Stimulated activated CD4-positive, alpha-beta T cell treated with anti-CD3 and anti-CD28 coated beads, TNF-alpha, amount 100 ng/mL, for 4 hours (primary cell): ENCODE results near the gene NLRX1.
"Not testable (repeated sequence)": the region's sequence is repeated elsewhere in the genome, so short reads cannot be mapped to it uniquely, and the experiment has no call there.

ENCODE experiments used
- DNase-seq, 3 experiments: peaks; one replicate each; pipeline ENCODE4 v3.0.0-alpha.2; 2020; ENCODE audit warnings: low read depth in 3 of 3

The NLRX1 gene

GRCh38 chr11:119185981-119186634, 17.6 kb downstream of the NLRX1 start:
- DNase-seq: no peak

GRCh38 chr11:119187123-119187892, 18.8 kb downstream of the NLRX1 start:
- no peak for DNase-seq

DNA sequence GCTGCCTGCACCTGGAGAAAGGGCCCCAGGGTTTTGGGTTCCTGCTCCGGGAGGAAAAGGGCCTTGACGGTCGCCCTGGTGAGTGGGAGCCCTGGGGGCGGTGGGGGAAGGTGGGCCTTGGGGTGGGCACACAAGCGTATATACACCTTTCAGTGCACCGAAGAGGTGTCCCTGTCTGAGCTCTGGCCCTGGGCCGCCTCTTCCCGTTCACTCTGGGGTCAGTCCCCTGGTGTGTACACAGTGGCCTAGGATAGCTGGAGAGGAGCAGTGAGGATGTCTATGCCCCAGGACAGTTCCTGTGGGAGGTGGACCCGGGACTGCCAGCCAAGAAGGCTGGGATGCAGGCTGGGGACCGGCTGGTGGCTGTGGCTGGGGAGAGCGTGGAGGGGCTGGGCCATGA, 19.5 kb downstream of the NLRX1 start:
- no peak for DNase-seq

GRCh38 chr11:119188887-119189286, 20.4 kb downstream of the NLRX1 start:
- no peak for DNase-seq

DNA sequence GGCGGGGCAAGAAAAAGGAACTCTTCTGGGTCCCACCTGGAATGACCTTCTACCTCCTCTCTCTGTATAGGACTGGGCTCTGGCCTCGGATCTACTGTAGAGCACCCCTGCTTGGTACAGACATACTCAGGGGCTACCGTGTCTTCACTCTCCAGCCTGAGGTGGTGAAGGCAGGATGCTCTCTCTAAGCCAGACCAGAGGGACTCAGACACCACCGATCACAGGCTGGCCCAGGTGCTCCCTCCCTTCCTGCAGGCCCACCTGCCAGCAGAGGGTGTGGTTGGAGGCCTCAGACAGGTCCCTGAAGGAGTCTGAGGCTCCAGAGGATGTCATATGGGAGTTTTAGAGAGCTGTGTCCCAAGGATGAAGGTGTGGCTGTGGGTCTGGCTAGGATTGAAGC, 20.9 kb downstream of the NLRX1 start:
- no peak for DNase-seq

GRCh38 chr11:119190531-119190930, 22.0 kb downstream of the NLRX1 start:
- no peak for DNase-seq

DNA sequence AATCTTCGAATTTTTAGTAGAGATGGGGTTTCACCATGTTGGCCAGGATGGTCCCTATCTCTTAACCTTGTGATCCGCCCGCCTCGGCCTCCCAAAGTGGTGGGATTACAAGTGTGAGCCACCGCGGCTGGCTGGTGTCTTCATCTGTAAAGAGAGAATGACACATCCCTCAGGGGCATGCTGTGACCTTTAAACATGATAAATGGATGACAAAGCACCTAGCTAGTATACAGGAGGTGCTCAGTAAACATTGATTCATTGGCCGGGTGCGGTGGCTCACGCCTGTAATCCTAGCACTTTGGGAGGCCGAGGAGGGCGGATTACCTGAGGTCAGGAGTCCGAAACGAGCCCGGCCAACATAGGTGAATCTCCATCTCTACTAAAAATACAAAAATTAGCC, 22.7 kb downstream of the NLRX1 start:
- not testable (repeated sequence) for DNase-seq

DNA sequence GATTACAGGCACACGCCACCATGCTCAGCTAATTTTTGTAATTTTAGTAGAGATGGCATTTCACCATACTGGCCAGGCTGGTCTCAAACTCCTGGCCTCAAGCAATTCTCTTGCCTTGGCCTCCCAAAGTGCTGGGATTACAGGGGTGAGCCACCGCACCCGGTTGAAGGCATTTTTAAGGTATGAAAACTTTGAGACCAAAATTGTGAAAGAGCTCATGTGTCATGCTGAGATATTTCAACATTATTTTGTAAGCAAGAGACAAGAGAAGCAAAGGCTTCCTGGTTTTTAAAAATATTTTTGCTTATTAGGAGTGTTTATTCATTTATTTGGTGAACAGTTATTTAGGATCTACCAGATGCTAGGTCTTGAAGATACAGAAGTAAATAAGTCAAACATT, 23.6 kb downstream of the NLRX1 start:
- no peak for DNase-seq

DNA sequence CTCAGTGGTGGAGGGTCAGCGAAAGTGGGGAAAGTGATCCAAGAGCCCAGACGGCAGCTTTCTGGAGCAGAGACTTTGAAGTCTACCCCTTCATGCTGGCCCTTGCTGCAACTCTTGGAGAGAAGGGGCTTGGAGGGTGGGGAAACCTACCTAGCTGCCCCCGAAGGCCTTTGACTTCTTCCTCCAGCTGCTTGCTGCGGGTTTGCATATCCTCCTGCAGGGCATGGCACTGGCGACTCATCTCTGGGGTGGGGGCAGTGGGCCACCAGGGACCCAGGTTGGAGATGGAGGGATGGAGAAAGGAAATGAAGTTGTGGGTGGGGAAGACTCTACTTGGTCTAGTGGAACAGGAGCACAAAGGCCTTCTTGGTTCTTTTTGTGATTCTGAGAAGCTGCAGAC, 24.5 kb downstream of the NLRX1 start:
- no peak for DNase-seq

GRCh38 chr11:119193626-119194025, 25.1 kb downstream of the NLRX1 start:
- DNase-seq: no peak

- no peak for DNase-seq
These were observed 26.4 kb downstream of the NLRX1 start for GRCh38 chr11:119194811-119195440.

DNA sequence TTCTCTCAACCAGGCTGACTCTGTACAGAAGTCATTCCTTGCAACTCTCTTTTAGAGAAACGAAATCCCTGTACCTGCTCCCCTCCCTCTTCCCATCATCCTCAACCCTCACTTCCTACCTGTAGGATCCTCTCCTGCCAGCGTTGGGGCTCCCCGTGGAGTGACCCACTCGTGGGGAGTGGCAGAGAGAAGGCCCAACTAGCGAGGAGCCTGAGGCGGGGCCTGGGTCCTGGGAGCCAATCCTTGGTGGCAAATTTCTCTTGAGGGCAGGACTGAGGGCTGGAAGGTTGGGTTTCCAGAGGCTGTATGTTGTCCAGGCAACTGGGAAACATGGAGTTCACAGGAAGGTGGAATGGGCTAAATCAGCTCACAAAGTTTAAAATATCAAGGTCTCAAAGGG, 27.2 kb downstream of the NLRX1 start:
- DNase-seq: no peak

- peak; percentile 13 to 66 (median 14) for DNase-seq
These were observed 28.4 kb downstream of the NLRX1 start for GRCh38 chr11:119196833-119197483.

GRCh38 chr11:119198925-119199324, 30.4 kb downstream of the NLRX1 start:
- DNase-seq: no peak

- not testable (repeated sequence) for DNase-seq
These were observed 32.7 kb downstream of the NLRX1 start for GRCh38 chr11:119201236-119201635.

DNA sequence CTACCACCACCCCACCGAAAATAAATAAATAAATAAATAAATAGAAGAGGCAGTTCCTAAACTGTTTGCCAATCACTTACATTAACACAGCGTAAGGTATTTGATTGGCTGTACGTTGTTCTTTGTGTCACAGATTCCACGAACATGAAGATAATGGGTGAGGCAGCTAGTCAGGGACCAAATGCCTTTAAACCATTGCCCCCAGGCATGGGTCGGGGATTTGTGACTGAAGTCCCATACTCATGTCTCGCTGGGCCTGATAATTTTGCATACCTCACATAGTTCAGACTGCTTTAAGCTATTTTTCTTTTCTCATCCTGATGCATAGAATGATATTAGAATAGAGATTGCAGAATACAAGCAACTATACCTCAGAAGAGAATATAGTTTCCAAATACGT, 34.0 kb downstream of the NLRX1 start:
- DNase-seq: no peak

DNA sequence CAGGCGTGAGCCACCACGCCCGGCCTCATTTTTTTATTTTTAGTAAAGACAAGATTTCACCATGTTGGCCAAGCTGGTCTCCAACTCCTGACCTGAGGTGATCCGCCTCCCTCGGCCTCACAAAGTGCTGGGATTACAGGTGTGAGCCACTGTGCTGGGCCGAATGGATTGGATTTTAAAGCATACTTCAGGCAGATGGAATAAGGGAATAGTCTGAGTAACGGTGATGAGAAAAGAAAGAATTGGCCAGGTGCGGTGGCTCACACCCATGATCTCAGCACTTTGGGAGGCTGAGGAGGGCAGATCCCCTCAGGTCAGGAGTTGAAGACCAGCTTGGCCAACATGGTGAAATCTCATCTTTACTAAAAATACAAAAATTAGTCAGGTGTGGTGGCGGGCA, 35.5 kb downstream of the NLRX1 start:
- DNase-seq: no peak

GRCh38 chr11:119205080-119205479, 36.6 kb downstream of the NLRX1 start:
- no peak for DNase-seq

DNA sequence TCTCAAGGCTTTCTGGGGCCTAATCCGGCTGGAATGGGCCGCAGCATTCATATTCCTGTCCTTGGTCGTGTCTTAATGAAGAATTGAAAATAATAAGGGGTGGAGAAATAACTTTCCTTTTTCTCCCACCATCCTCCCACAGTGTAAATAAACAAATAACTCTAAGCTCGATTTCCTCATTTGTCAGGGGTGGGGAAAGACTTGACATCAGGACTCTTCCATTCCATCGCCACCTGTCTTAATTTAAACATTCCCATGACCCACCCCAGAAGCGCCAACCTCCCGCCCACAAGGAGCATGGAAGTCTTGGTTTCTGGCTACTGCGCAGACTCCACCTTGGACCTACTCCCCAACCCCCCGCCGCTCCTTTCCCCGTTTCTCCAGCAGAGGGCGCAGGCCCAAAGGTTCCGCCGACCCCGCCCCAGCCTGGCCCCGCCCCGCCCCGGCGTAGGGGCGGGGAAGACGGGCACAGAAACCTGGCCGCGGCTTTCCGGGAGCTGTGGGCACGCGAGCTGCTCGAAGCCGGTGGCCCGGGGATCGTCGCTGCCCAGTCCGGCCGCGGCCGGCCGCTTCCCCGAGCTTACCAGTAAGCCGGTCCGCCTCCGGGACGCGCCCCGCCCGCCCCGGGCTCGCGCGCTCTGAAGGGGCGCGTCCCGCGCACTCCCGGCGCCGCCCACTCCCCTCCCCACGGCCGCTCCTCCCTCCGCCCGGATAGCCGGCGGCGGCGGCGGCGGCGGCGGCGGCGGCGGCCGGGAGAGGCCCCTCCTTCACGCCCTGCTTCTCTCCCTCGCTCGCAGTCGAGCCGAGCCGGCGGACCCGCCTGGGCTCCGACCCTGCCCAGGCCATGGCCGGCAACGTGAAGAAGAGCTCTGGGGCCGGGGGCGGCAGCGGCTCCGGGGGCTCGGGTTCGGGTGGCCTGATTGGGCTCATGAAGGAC, 37.3 kb downstream of the NLRX1 start, which contains the start of gene CBL:
CBL (plus strand) TSS at position 766 of the 937 bp plus-strand sequence; CDS start at position 845, 79 bp downstream.
- DNase-seq: peak; percentile 95 to 99 (median 97)

GRCh38 chr11:119206511-119207414, 38.2 kb downstream of the NLRX1 start:
- peak; percentile 22 to 40 (median 33) for DNase-seq
